PC-3 (cell line): Measurements from ENCODE around the gene SH3D21. TPM values are rescaled to one million over a fixed set of nuclear protein-coding genes. Genes with fewer than 3 reads are reported as not detected.

Experiments used
- ATAC-seq: fragments of 200-7000 bp; cut with Tn5 transposase; 2 replicates; pipeline ENCODE4 v1.9.1; 2020; ENCODE audit warnings: mild to moderate bottlenecking, moderate library complexity
- BruUV-seq: library from RNA; stranded (reverse); fragments of 400-500 nt; replicated peaks from 2 replicates; lab custom pipeline; 2021; lab: Mats Ljungman, UMichigan
- CTCF ChIA-PET: fragments of 300-600 bp; sonication (Branson Sonifier 250); formaldehyde crosslinking; loops from one replicate; lab custom pipeline; 2022; ENCODE audit warnings: antibody characterized with exemption; lab: Charles Lee
- POLR2A ChIA-PET: fragments of 300-600 bp; sonication (Branson Sonifier 250); formaldehyde crosslinking; loops from one replicate; lab custom pipeline; 2022; ENCODE audit warnings: antibody characterized with exemption; ENCODE audit not compliant: unreplicated experiment; lab: Charles Lee
- DNase-seq: peaks from one replicate; pipeline ENCODE4 v3.0.0-alpha.2; 2015
- H2AFZ ChIP-seq: fragments of 300-600 bp; sonication (generic); 2 replicates; pipeline ENCODE4 v1.6.0; 2016; ENCODE audit warnings: antibody characterized with exemption, low read length
- H3F3A ChIP-seq: fragments of 300-600 bp; sonication (generic); one replicate; pipeline ENCODE4 v1.6.0; 2017; ENCODE audit warnings: antibody characterized with exemption, low read length, control low read depth, mild to moderate bottlenecking; ENCODE audit not compliant: unreplicated experiment
- H3K27ac ChIP-seq: fragments of 300-600 bp; sonication (generic); 2 replicates; pipeline ENCODE4 v1.5.1; 2016; ENCODE audit warnings: mild to moderate bottlenecking, low read length
- H3K27me3 ChIP-seq: fragments of 300-600 bp; sonication (generic); 2 replicates; pipeline ENCODE4 v1.6.1; 2016; ENCODE audit warnings: low read length, mixed read lengths
- H3K36me3 ChIP-seq: fragments of 300-600 bp; sonication (generic); 2 replicates; pipeline ENCODE4 v1.6.1; 2016; ENCODE audit warnings: low read depth, mixed run types, low read length, mixed read lengths
- H3K4me1 ChIP-seq: fragments of 300-600 bp; sonication (generic); 2 replicates; pipeline ENCODE4 v1.5.1; 2016; ENCODE audit warnings: low read length; ENCODE audit not compliant: insufficient read depth
- H3K4me2 ChIP-seq: fragments of 300-600 bp; sonication (generic); 2 replicates; pipeline ENCODE4 v1.6.0; 2016; ENCODE audit warnings: low read length
- H3K4me3 ChIP-seq: fragments of 300-600 bp; sonication (generic); 2 replicates; pipeline ENCODE4 v1.5.1; 2016; ENCODE audit warnings: mild to moderate bottlenecking, low read length, mixed read lengths
- H3K79me2 ChIP-seq: fragments of 300-600 bp; sonication (generic); 2 replicates; pipeline ENCODE4 v1.6.1; 2017; ENCODE audit warnings: low read length, mixed read lengths
- H3K9ac ChIP-seq: fragments of 300-600 bp; sonication (generic); 2 replicates; pipeline ENCODE4 v1.6.0; 2016; ENCODE audit warnings: mild to moderate bottlenecking, low read length
- H3K9me2 ChIP-seq: fragments of 300-600 bp; sonication (generic); replicated peaks from 2 replicates; pipeline ENCODE4 v1.6.1; 2016; ENCODE audit warnings: mixed run types, low read length, mixed read lengths
- H3K9me3 ChIP-seq: fragments of 300-600 bp; sonication (generic); 2 replicates; pipeline ENCODE4 v1.6.1; 2016; ENCODE audit warnings: low read length, mixed read lengths
- H4K20me1 ChIP-seq: fragments of 300-600 bp; sonication (generic); 2 replicates; pipeline ENCODE4 v1.6.1; 2016; ENCODE audit warnings: low read length, mixed read lengths
- CTCF ChIP-seq: fragments of 300-600 bp; sonication (generic); conservative IDR thresholded peaks from 2 replicates; pipeline ENCODE4 v1.5.1; 2017; ENCODE audit warnings: antibody characterized with exemption, low read depth, mild to moderate bottlenecking, low read length
- EZH2 ChIP-seq: fragments of 300-600 bp; sonication (generic); IDR thresholded peaks from one replicate; pipeline ENCODE4 v1.6.1; 2017; ENCODE audit warnings: antibody characterized with exemption, mild to moderate bottlenecking, low read length; ENCODE audit not compliant: unreplicated experiment
- EZH2phosphoT487 ChIP-seq: fragments of 300-600 bp; sonication (generic); IDR thresholded peaks from 2 replicates; pipeline ENCODE4 v1.6.1; 2018; ENCODE audit warnings: mild to moderate bottlenecking, antibody characterized with exemption, low read length, borderline replicate concordance
- intact Hi-C: fragments of 100-400 bp; cut with micrococcal nuclease; formaldehyde crosslinking; loops from 2 replicates; pipeline ENCODE4 v1.9.0; 2023
- total RNA-seq: library from RNA; depleted of rRNA; stranded (reverse); fragments of >200 nt; gene quantifications from 2 replicates; pipeline ENCODE4 v1.2.3, GENCODE V29; 2014

SH3D21 gene
- total RNA-seq, 1 experiment from 2014 or later, result 11.3 TPM

- intact Hi-C loops, result no loop called here
- Histone ChIP-seq H3K79me2 (no peaks in the 10 kb centered on the region), H3K9ac (peak overlapping the region; percentile 67), H3K27ac (peak overlapping the region; percentile 92), H4K20me1 (no peaks in the 10 kb centered on the region), H3K4me3 (no peak overlapping the region; the same call in 1 of the 2 replicates), H3K4me2 (peak overlapping the region; percentile 70), H3K9me2 (no peaks in the 10 kb centered on the region), H3F3A (no peaks in the 10 kb centered on the region), H3K9me3 (no peaks in the 10 kb centered on the region), H3K4me1 (peaks cover 49% of the 10 kb centered on the region), H3K27me3 (no peaks in the 10 kb centered on the region), H3K36me3 (peaks cover 26% of the 10 kb centered on the region), H2AFZ (0 out of 2 replicates have a peak overlapping the region, but pooled peaks have one; percentile 8)
- ChIA-PET CTCF (interaction anchor here (0.8 to 2.3 kb wide), 3 partner anchors 8 to 51 kb away, joined by 3 to 11 read pairs (median 4); no protein-coding TSS in a partner anchor), POLR2A (interaction anchor here (1.3 kb wide), 1 partner anchor 35 kb away, joined by 15 read pairs; no protein-coding TSS in a partner anchor)
- DNase-seq (peak; percentile 91), ATAC-seq (peak; percentile 68)
- TF ChIP-seq CTCF (peak; percentile 21; the same call in 1 of the 2 replicates), EZH2 (no peak)
- BruUV-seq, result no TSS peak
Measured at GRCh38 chr1:36351227-36351977, 45.2 kb downstream of the SH3D21 start.

GRCh38 chr1:36352125-36352909, 46.1 kb downstream of the SH3D21 start:
- Histone ChIP-seq H3K79me2 (no peaks in the 10 kb centered on the region), H3K4me1 (peaks cover 49% of the 10 kb centered on the region), H3K9ac (peak overlapping the region; percentile 67), H3K36me3 (peaks cover 18% of the 10 kb centered on the region), H2AFZ (no peak overlapping the region), H3F3A (no peaks in the 10 kb centered on the region), H3K27me3 (no peaks in the 10 kb centered on the region), H3K4me3 (no peak overlapping the region), H3K4me2 (peak overlapping the region; percentile 70), H3K9me3 (no peaks in the 10 kb centered on the region), H4K20me1 (no peaks in the 10 kb centered on the region), H3K27ac (peak overlapping the region; percentile 92), H3K9me2 (no peaks in the 10 kb centered on the region)
- POLR2A ChIA-PET, result interaction anchor here (0.6 kb wide), 2 partner anchors 32 to 88 kb away, joined by 3 to 4 read pairs; no protein-coding TSS in a partner anchor
- BruUV-seq, result no TSS peak
- intact Hi-C loops, result no loop called here
- CTCF ChIA-PET, result interaction anchor here (2.3 kb wide), 1 partner anchor 52 kb away, joined by 11 read pairs; no protein-coding TSS in a partner anchor
- TF ChIP-seq EZH2phosphoT487 (no peak), CTCF (peak; percentile 40; the same call in 1 of the 2 replicates)
- peak; percentile 35 for DNase-seq
- ATAC-seq, result no peak
